ENCODE results near the gene OSBP.

- TF ChIP-seq, protein P1, sequence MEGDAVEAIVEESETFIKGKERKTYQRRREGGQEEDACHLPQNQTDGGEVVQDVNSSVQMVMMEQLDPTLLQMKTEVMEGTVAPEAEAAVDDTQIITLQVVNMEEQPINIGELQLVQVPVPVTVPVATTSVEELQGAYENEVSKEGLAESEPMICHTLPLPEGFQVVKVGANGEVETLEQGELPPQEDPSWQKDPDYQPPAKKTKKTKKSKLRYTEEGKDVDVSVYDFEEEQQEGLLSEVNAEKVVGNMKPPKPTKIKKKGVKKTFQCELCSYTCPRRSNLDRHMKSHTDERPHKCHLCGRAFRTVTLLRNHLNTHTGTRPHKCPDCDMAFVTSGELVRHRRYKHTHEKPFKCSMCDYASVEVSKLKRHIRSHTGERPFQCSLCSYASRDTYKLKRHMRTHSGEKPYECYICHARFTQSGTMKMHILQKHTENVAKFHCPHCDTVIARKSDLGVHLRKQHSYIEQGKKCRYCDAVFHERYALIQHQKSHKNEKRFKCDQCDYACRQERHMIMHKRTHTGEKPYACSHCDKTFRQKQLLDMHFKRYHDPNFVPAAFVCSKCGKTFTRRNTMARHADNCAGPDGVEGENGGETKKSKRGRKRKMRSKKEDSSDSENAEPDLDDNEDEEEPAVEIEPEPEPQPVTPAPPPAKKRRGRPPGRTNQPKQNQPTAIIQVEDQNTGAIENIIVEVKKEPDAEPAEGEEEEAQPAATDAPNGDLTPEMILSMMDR (IDR thresholded peaks at IDR 0.05) = no peak
- no peak for TF ChIP-seq EZH2 (IDR thresholded peaks at IDR 0.05; ENCODE audit: borderline replicate concordance, insufficient read depth, low read depth, low read length, poor library complexity, severe bottlenecking)
Measured at GRCh38 chr11:59550842-59551658, 64.5 kb downstream of the OSBP start.

Data from B cell (primary cell).